HG03280 (cell line): Measurements from ENCODE around the gene PPP1R10.

Experiments
- ATAC-seq: cut with Tn5 transposase; IDR thresholded peaks from one replicate; pipeline ENCODE4 v1.9.1; 2021; ENCODE audit warnings: mild to moderate bottlenecking, moderate library complexity; ENCODE audit not compliant: unreplicated experiment

Gene PPP1R10

GRCh38 chr6:30625511-30625910 is 8.5 kb upstream of the PPP1R10 start:
- no peak for ATAC-seq

- no peak for ATAC-seq
These were observed 2.5 kb upstream of the PPP1R10 start for GRCh38 chr6:30619561-30619960.

GRCh38 chr6:30618270-30618797 is 1.3 kb upstream of the PPP1R10 start:
- no peak for ATAC-seq

- ATAC-seq = peak; percentile 73
These were observed 674 bp upstream of the PPP1R10 start, which contains the start of gene MRPS18B for GRCh38 chr6:30617565-30618269. Gene MRPS18B (plus strand): TSS chr6:30617840. CDS start chr6:30617866, 26 bp downstream.

- no peak for ATAC-seq
These were observed 859 bp downstream of the PPP1R10 start for GRCh38 chr6:30615958-30616810.

- no peak for ATAC-seq
These were observed 1.7 kb downstream of the PPP1R10 start for GRCh38 chr6:30615219-30615957.

- peak; percentile 41 for ATAC-seq
These were observed 2.2 kb downstream of the PPP1R10 start for GRCh38 chr6:30614843-30615218.

GRCh38 chr6:30614044-30614842 is 2.8 kb downstream of the PPP1R10 start:
- no peak for ATAC-seq

GRCh38 chr6:30613251-30614043 is 3.6 kb downstream of the PPP1R10 start:
- ATAC-seq = no peak

GRCh38 chr6:30612687-30613248 is 4.3 kb downstream of the PPP1R10 start:
- no peak for ATAC-seq

GRCh38 chr6:30612213-30612612 is 4.8 kb downstream of the PPP1R10 start:
- ATAC-seq = no peak

GRCh38 chr6:30611856-30612194 is 5.2 kb downstream of the PPP1R10 start:
- ATAC-seq = no peak

- no peak for ATAC-seq
These were observed 5.7 kb downstream of the PPP1R10 start for GRCh38 chr6:30611150-30611855.

- ATAC-seq = no peak
These were observed 7.0 kb downstream of the PPP1R10 start for GRCh38 chr6:30610065-30610464.

- ATAC-seq = no peak
These were observed 13.1 kb downstream of the PPP1R10 start for GRCh38 chr6:30603961-30604360.

- ATAC-seq = no peak
These were observed 15.0 kb downstream of the PPP1R10 start for GRCh38 chr6:30601815-30602641.

- ATAC-seq = no peak
These were observed 15.6 kb downstream of the PPP1R10 start for GRCh38 chr6:30601436-30601814.

- no peak for ATAC-seq
These were observed 16.5 kb downstream of the PPP1R10 start for GRCh38 chr6:30600451-30600961.
